SK-N-SH (cell line): ENCODE measurements around the gene XK. TPM values are rescaled to one million over a fixed set of nuclear protein-coding genes. Genes with fewer than 3 reads are reported as not detected.

Experiments
- CTCF ChIA-PET: fragments of 300-600, 350-600 bp; formaldehyde crosslinking; extraction: SDS; loops from one replicate; lab custom pipeline; 2021; lab: Yijun Ruan, JAX
- POLR2A ChIA-PET: fragments of 350-600 bp; sonication (Branson Sonifier 250); formaldehyde crosslinking; extraction: SDS; loops from one replicate; lab custom pipeline; 2020; ENCODE audit warnings: antibody characterized with exemption, inconsistent platforms; lab: Yijun Ruan, JAX
- DNase-seq: peaks from one replicate; pipeline ENCODE4 v3.0.0; 2012
- H2AFZ ChIP-seq: fragments of 200-600 bp; sonication (generic); 2 replicates; pipeline ENCODE4 v1.8.1; 2016; ENCODE audit warnings: antibody characterized with exemption, mild to moderate bottlenecking, low read depth
- H3F3A ChIP-seq: fragments of 200-600 bp; sonication (generic); replicated peaks from 2 replicates; pipeline ENCODE3; 2016; ENCODE audit warnings: antibody characterized with exemption, mild to moderate bottlenecking; ENCODE audit not compliant: insufficient read depth
- H3K27ac ChIP-seq, 2 experiments: fragments of 200-500 bp in 1 of 2; fragments of 200-600 bp in 1 of 2; sonication (Bioruptor generic) in 1 of 2; sonication (generic), shearing (Covaris generic) in 1 of 2; 2 replicates each; pipeline versions ENCODE4 v1.5.1 to v1.6.1; 2014 to 2016; ENCODE audit warnings: low read depth in 2 of 2, inconsistent platforms in 1 of 2, low read length in 1 of 2, mild to moderate bottlenecking in 1 of 2, mixed read lengths in 1 of 2
- H3K27me3 ChIP-seq: fragments of 200-600 bp; sonication (generic), shearing (Covaris generic); 2 replicates; pipeline ENCODE4 v1.6.1; 2016; ENCODE audit warnings: mixed run types; ENCODE audit not compliant: insufficient read depth
- H3K36me3 ChIP-seq, 2 experiments: fragments of 200-500 bp in 1 of 2; fragments of 200-600 bp in 1 of 2; sonication (Bioruptor generic) in 1 of 2; sonication (generic) in 1 of 2; replicated peaks in 1 of 2; 2 replicates each; pipeline versions ENCODE3 to v1.5.1; 2014 to 2016; ENCODE audit warnings: low read length in 1 of 2, mild to moderate bottlenecking in 1 of 2; ENCODE audit not compliant: insufficient read depth in 2 of 2, control insufficient read depth in 1 of 2
- H3K4me1 ChIP-seq, 2 experiments: fragments of 200-500 bp in 1 of 2; fragments of 200-600 bp in 1 of 2; sonication (Bioruptor generic) in 1 of 2; sonication (generic), shearing (Covaris generic) in 1 of 2; 2 replicates each; pipeline versions ENCODE4 v1.5.1 to v1.6.1; 2014 to 2016; ENCODE audit warnings: low read depth in 1 of 2, low read length in 1 of 2, mixed run types in 1 of 2; ENCODE audit not compliant: insufficient read depth in 2 of 2, control insufficient read depth in 1 of 2
- H3K4me2 ChIP-seq: fragments of 200-600 bp; sonication (generic), shearing (Covaris generic); 2 replicates; pipeline ENCODE4 v1.6.1; 2017; ENCODE audit warnings: mixed run types
- H3K4me3 ChIP-seq, 2 experiments: fragments of 200-500 bp in 1 of 2; fragments of 200-600 bp in 1 of 2; sonication (Bioruptor generic) in 1 of 2; sonication (generic), shearing (Covaris generic) in 1 of 2; 2 replicates each; pipeline versions ENCODE4 v1.5.1 to v1.8.1; 2014 to 2016; ENCODE audit warnings: low read depth in 2 of 2, inconsistent platforms in 1 of 2, low read length in 1 of 2, mild to moderate bottlenecking in 1 of 2, mixed read lengths in 1 of 2, moderate library complexity in 1 of 2
- H3K79me2 ChIP-seq: fragments of 200-600 bp; sonication (generic); 2 replicates; pipeline ENCODE4 v1.8.1; 2017; ENCODE audit warnings: mild to moderate bottlenecking; ENCODE audit not compliant: insufficient read depth
- H3K9ac ChIP-seq: fragments of 200-600 bp; sonication (generic); 2 replicates; pipeline ENCODE4 v1.6.1; 2017; ENCODE audit warnings: mixed run types
- H3K9me2 ChIP-seq: fragments of 200-600 bp; sonication (generic); 2 replicates; pipeline ENCODE4 v1.6.1; 2017; ENCODE audit warnings: mixed run types
- H3K9me3 ChIP-seq: fragments of 200-600 bp; sonication (generic); 2 replicates; pipeline ENCODE4 v1.6.1; 2017; ENCODE audit warnings: mixed run types, mild to moderate bottlenecking, moderate library complexity
- H4K20me1 ChIP-seq: fragments of 200-600 bp; sonication (generic); 2 replicates; pipeline ENCODE4 v1.6.1; 2017; ENCODE audit warnings: mild to moderate bottlenecking, mixed run types; ENCODE audit not compliant: insufficient read depth
- CTCF ChIP-seq: fragments of 200-600 bp; sonication (generic); IDR thresholded peaks from 2 replicates; pipeline ENCODE4 v1.6.1; 2017; ENCODE audit warnings: antibody characterized with exemption, mild to moderate bottlenecking, moderate library complexity
- EP300 ChIP-seq, 2 experiments: IDR thresholded peaks; 2 replicates each; pipeline versions ENCODE4 v1.4.0 to v1.6.1; 2012; ENCODE audit warnings: borderline replicate concordance in 1 of 2, low read depth in 1 of 2, low read length in 1 of 2
- EZH2phosphoT487 ChIP-seq: fragments of 200-600 bp; sonication (generic); IDR thresholded peaks from 2 replicates; pipeline ENCODE4 v1.6.1; 2017; ENCODE audit warnings: low read depth, mixed run types, mild to moderate bottlenecking, antibody characterized with exemption, moderate library complexity, borderline replicate concordance
- FOSL2 ChIP-seq: IDR thresholded peaks from 2 replicates; pipeline ENCODE4 v1.4.0; 2012; ENCODE audit warnings: low read depth, mild to moderate bottlenecking, moderate library complexity, borderline replicate concordance
- FOXJ3 ChIP-seq: sonication (generic); formaldehyde crosslinking; IDR thresholded peaks from 2 replicates; pipeline ENCODE4 v1.5.1; 2020; ENCODE audit warnings: mild to moderate bottlenecking, missing genetic modification reagents
- GABPA ChIP-seq: IDR thresholded peaks from 2 replicates; pipeline ENCODE4 v1.4.0; 2012; ENCODE audit warnings: low read depth, mild to moderate bottlenecking
- IRF3 ChIP-seq: fragments of 150-350 bp; IDR thresholded peaks from 2 replicates; pipeline ENCODE4 v1.6.1; 2016; ENCODE audit warnings: mild to moderate bottlenecking, low read depth, low read length
- JUND ChIP-seq: IDR thresholded peaks from 2 replicates; pipeline ENCODE4 v1.4.0; 2012
- NFIC ChIP-seq: IDR thresholded peaks from 2 replicates; pipeline ENCODE4 v1.4.0; 2012; ENCODE audit warnings: borderline replicate concordance
- PBX3 ChIP-seq: IDR thresholded peaks from 2 replicates; pipeline ENCODE4; 2012
- RFX5 ChIP-seq: IDR thresholded peaks from 2 replicates; pipeline ENCODE4 v1.6.1; 2012; ENCODE audit warnings: mild to moderate bottlenecking, improper control_type of control experiment, low read length
- SIN3A ChIP-seq: IDR thresholded peaks from 2 replicates; pipeline ENCODE4 v1.6.1; 2012; ENCODE audit warnings: low read depth, mild to moderate bottlenecking, low read length, moderate library complexity, borderline replicate concordance
- SMC3 ChIP-seq: IDR thresholded peaks from 2 replicates; pipeline ENCODE4 v1.6.1; 2012; ENCODE audit warnings: low read depth, low read length, improper control_type of control experiment
- TAF1 ChIP-seq: IDR thresholded peaks from 2 replicates; pipeline ENCODE4 v1.6.1; 2012; ENCODE audit warnings: low read depth, mild to moderate bottlenecking, low read length, moderate library complexity, borderline replicate concordance
- TEAD4 ChIP-seq: IDR thresholded peaks from 2 replicates; pipeline ENCODE4 v1.4.0; 2012; ENCODE audit warnings: mild to moderate bottlenecking, borderline replicate concordance; ENCODE audit not compliant: insufficient read depth
- USF2 ChIP-seq: fragments of 150-350 bp; IDR thresholded peaks from 2 replicates; pipeline ENCODE4 v1.6.1; 2017; ENCODE audit warnings: antibody characterized with exemption, low read length, low read depth, borderline replicate concordance
- YY1 ChIP-seq: IDR thresholded peaks from 2 replicates; pipeline ENCODE4 v1.4.0; 2012; ENCODE audit warnings: low read depth, mild to moderate bottlenecking
- ZBTB33 ChIP-seq: IDR thresholded peaks from 2 replicates; pipeline ENCODE4 v1.4.0; 2012; ENCODE audit warnings: low read depth, borderline replicate concordance
- WGBS: methylation state at CpG from one replicate; pipeline ENCODE4 v1.1.6; 2017; ENCODE audit warnings: low lambda C conversion rate; 5-methylcytosine and 5-hydroxymethylcytosine counted together
- polyA plus RNA-seq, 3 experiments: library from polyadenylated mRNA; depleted of rRNA; stranded (reverse); fragments of >200 nt; gene quantifications; 2 replicates each; pipeline ENCODE4 v1.2.3, GENCODE V29; 2012

The XK gene
- polyA plus RNA-seq, 1 of the 3 experiments (the other 2 are of a cell fraction): not detected

- CTCF ChIA-PET: interaction anchor here (1.1 to 1.7 kb wide), 2 partner anchors 20 to 23 kb away, joined by 3 to 4 read pairs; no protein-coding TSS in a partner anchor
- POLR2A ChIA-PET: no interaction called here
- H3K9me3 ChIP-seq: no peaks in the 10 kb centered on the region
- no peaks in the 10 kb centered on the region for H3K9me2 ChIP-seq
- WGBS: 9% methylated on average over 1 of the region's 1 CpG
- DNase-seq: no peak
- no peaks in the 10 kb centered on the region for H3K79me2 ChIP-seq
- H3K27me3 ChIP-seq: no peaks in the 10 kb centered on the region
- H3K4me2 ChIP-seq: no peak overlapping the region
- no peak overlapping the region for H3K27ac ChIP-seq
- TF ChIP-seq TEAD4 (no peak), JUND (no peak), SMC3 (no peak), USF2 (no peak), IRF3 (no peak), PBX3 (no peak), ZBTB33 (no peak), YY1 (no peak), FOSL2 (no peak), EP300 (IDR thresholded peaks at IDR 0.05; ENCODE audit: borderline replicate concordance in 1 of 2, low read depth in 1 of 2, low read length in 1 of 2) (no peak), NFIC (no peak), RFX5 (no peak), SIN3A (no peak), FOXJ3 (CRISPR knock-in tag) (no peak), GABPA (no peak), TAF1 (no peak), EZH2phosphoT487 (no peak), CTCF (no peak)
- H3K4me3 ChIP-seq: no peak overlapping the region
- no peaks in the 10 kb centered on the region for H3F3A ChIP-seq
- no peak overlapping the region for H3K9ac ChIP-seq
- no peaks in the 10 kb centered on the region for H3K4me1 ChIP-seq
- H2AFZ ChIP-seq: no peak overlapping the region
- no peaks in the 10 kb centered on the region for H4K20me1 ChIP-seq
- no peaks in the 10 kb centered on the region for H3K36me3 ChIP-seq
Observed at GRCh38 chrX:37722595-37722994, 37.0 kb downstream of the XK start.
